Stimulated activated memory B cell treated with anti-CD40 and anti-IgM and Interleukin-4, amounts not matched to agents 10 μg/mL and 1 μg/mL and 100 μg/mL, for 72 hours (primary cell): Measurements from ENCODE around the gene CABCOCO1.

Experiments
- ATAC-seq: fragments of 150-1000 bp; cut with Tn5 transposase; 2 replicates; pipeline ENCODE4 v1.10.0; 2021
- H3K27ac Mint-ChIP-seq: one replicate; pipeline ENCODE4 v1.8.0; 2022; ENCODE audit warnings: mild to moderate bottlenecking, mixed read lengths
- H3K27me3 Mint-ChIP-seq: one replicate; pipeline ENCODE4 v1.8.0; 2022; ENCODE audit warnings: mixed read lengths
- H3K36me3 Mint-ChIP-seq: one replicate; pipeline ENCODE4 v1.8.0; 2022; ENCODE audit warnings: mixed read lengths
- H3K4me1 Mint-ChIP-seq: one replicate; pipeline ENCODE4 v1.8.0; 2022; ENCODE audit warnings: mixed read lengths
- H3K4me3 Mint-ChIP-seq: one replicate; pipeline ENCODE4 v1.8.0; 2022; ENCODE audit warnings: mild to moderate bottlenecking, moderate library complexity, mixed read lengths
- H3K9me3 Mint-ChIP-seq: one replicate; pipeline ENCODE4 v1.8.0; 2022; ENCODE audit warnings: mixed read lengths

CABCOCO1 gene

GRCh38 chr10:61633665-61634064 lies 29.1 kb upstream of the CABCOCO1 start:
- no peak overlapping the region for H3K27ac Mint-ChIP-seq
- no peak for ATAC-seq
- no peak overlapping the region for H3K4me3 Mint-ChIP-seq
- H3K27me3 Mint-ChIP-seq, result no peaks in the 10 kb centered on the region
- H3K4me1 Mint-ChIP-seq, result no peaks in the 10 kb centered on the region
- no peaks in the 10 kb centered on the region for H3K9me3 Mint-ChIP-seq
- no peaks in the 10 kb centered on the region for H3K36me3 Mint-ChIP-seq

GRCh38 chr10:61634746-61635145 lies 28.0 kb upstream of the CABCOCO1 start:
- Mint-ChIP-seq H3K4me3 (no peak overlapping the region), H3K27ac (no peak overlapping the region), H3K36me3 (no peaks in the 10 kb centered on the region), H3K27me3 (no peaks in the 10 kb centered on the region), H3K9me3 (no peaks in the 10 kb centered on the region), H3K4me1 (no peaks in the 10 kb centered on the region)
- ATAC-seq, result no peak

GRCh38 chr10:61635471-61635870 lies 27.3 kb upstream of the CABCOCO1 start:
- Mint-ChIP-seq H3K4me1 (no peaks in the 10 kb centered on the region), H3K4me3 (no peak overlapping the region), H3K27me3 (no peaks in the 10 kb centered on the region), H3K27ac (no peak overlapping the region), H3K36me3 (no peaks in the 10 kb centered on the region), H3K9me3 (no peaks in the 10 kb centered on the region)
- ATAC-seq, result no peak

GRCh38 chr10:61635932-61636331 lies 26.8 kb upstream of the CABCOCO1 start:
- no peak overlapping the region for H3K4me3 Mint-ChIP-seq
- no peaks in the 10 kb centered on the region for H3K4me1 Mint-ChIP-seq
- H3K27ac Mint-ChIP-seq, result no peak overlapping the region
- no peaks in the 10 kb centered on the region for H3K9me3 Mint-ChIP-seq
- no peaks in the 10 kb centered on the region for H3K36me3 Mint-ChIP-seq
- no peaks in the 10 kb centered on the region for H3K27me3 Mint-ChIP-seq
- no peak for ATAC-seq

GRCh38 chr10:61639952-61640351 lies 22.8 kb upstream of the CABCOCO1 start:
- Mint-ChIP-seq H3K27ac (no peak overlapping the region), H3K36me3 (no peaks in the 10 kb centered on the region), H3K27me3 (no peaks in the 10 kb centered on the region), H3K4me1 (no peaks in the 10 kb centered on the region), H3K9me3 (no peaks in the 10 kb centered on the region), H3K4me3 (no peak overlapping the region)
- no peak for ATAC-seq

- Mint-ChIP-seq H3K27ac (no peak overlapping the region), H3K9me3 (no peaks in the 10 kb centered on the region), H3K4me1 (no peaks in the 10 kb centered on the region), H3K4me3 (no peak overlapping the region), H3K27me3 (no peaks in the 10 kb centered on the region), H3K36me3 (no peaks in the 10 kb centered on the region)
- no peak for ATAC-seq
These were observed 21.9 kb upstream of the CABCOCO1 start for GRCh38 chr10:61640856-61641255.

- no peak overlapping the region for H3K27ac Mint-ChIP-seq
- no peaks in the 10 kb centered on the region for H3K27me3 Mint-ChIP-seq
- H3K36me3 Mint-ChIP-seq, result no peaks in the 10 kb centered on the region
- no peak for ATAC-seq
- H3K4me1 Mint-ChIP-seq, result no peaks in the 10 kb centered on the region
- no peaks in the 10 kb centered on the region for H3K9me3 Mint-ChIP-seq
- H3K4me3 Mint-ChIP-seq, result no peak overlapping the region
These were observed 20.6 kb upstream of the CABCOCO1 start for GRCh38 chr10:61642150-61642571.

GRCh38 chr10:61642676-61643075 lies 20.1 kb upstream of the CABCOCO1 start:
- Mint-ChIP-seq H3K36me3 (no peaks in the 10 kb centered on the region), H3K4me1 (no peaks in the 10 kb centered on the region), H3K9me3 (no peaks in the 10 kb centered on the region), H3K27me3 (no peaks in the 10 kb centered on the region), H3K27ac (no peak overlapping the region), H3K4me3 (no peak overlapping the region)
- no peak for ATAC-seq

GRCh38 chr10:61643316-61643751 lies 19.4 kb upstream of the CABCOCO1 start:
- Mint-ChIP-seq H3K9me3 (no peaks in the 10 kb centered on the region), H3K27me3 (no peaks in the 10 kb centered on the region), H3K4me3 (no peak overlapping the region), H3K4me1 (no peaks in the 10 kb centered on the region), H3K36me3 (no peaks in the 10 kb centered on the region), H3K27ac (no peak overlapping the region)
- no peak for ATAC-seq

GRCh38 chr10:61653699-61654098 lies 9.0 kb upstream of the CABCOCO1 start:
- H3K9me3 Mint-ChIP-seq, result no peaks in the 10 kb centered on the region
- no peak overlapping the region for H3K4me3 Mint-ChIP-seq
- H3K4me1 Mint-ChIP-seq, result no peaks in the 10 kb centered on the region
- H3K27ac Mint-ChIP-seq, result no peak overlapping the region
- no peaks in the 10 kb centered on the region for H3K36me3 Mint-ChIP-seq
- no peak for ATAC-seq
- H3K27me3 Mint-ChIP-seq, result peaks cover 18% of the 10 kb centered on the region

- no peak for ATAC-seq
These were observed 7.3 kb upstream of the CABCOCO1 start for GRCh38 chr10:61655335-61655851.

GRCh38 chr10:61663466-61663865 lies 737 bp downstream of the CABCOCO1 start:
- Mint-ChIP-seq H3K36me3 (no peaks in the 10 kb centered on the region), H3K27ac (no peak overlapping the region), H3K4me1 (no peaks in the 10 kb centered on the region), H3K27me3 (peaks cover 18% of the 10 kb centered on the region), H3K9me3 (no peaks in the 10 kb centered on the region), H3K4me3 (no peak overlapping the region)
- no peak for ATAC-seq

More at GRCh38 chr10:61655335-61655851, 7.3 kb upstream of the CABCOCO1 start:
- Mint-ChIP-seq H3K36me3 (no peaks in the 10 kb centered on the region), H3K4me1 (no peaks in the 10 kb centered on the region), H3K27me3 (peaks cover 27% of the 10 kb centered on the region), H3K9me3 (no peaks in the 10 kb centered on the region), H3K4me3 (no peak overlapping the region), H3K27ac (no peak overlapping the region)

- no peak overlapping the region for H3K4me3 Mint-ChIP-seq
These were observed 2.3 kb downstream of the CABCOCO1 start for GRCh38 chr10:61664985-61665384.

GRCh38 chr10:61669161-61669725 lies 6.5 kb downstream of the CABCOCO1 start:
- H3K36me3 Mint-ChIP-seq, result no peaks in the 10 kb centered on the region
- no peaks in the 10 kb centered on the region for H3K4me1 Mint-ChIP-seq
- H3K4me3 Mint-ChIP-seq, result no peak overlapping the region
- H3K27ac Mint-ChIP-seq, result no peak overlapping the region
- H3K9me3 Mint-ChIP-seq, result no peaks in the 10 kb centered on the region
- no peak for ATAC-seq
- H3K27me3 Mint-ChIP-seq, result no peaks in the 10 kb centered on the region

More at GRCh38 chr10:61664985-61665384, 2.3 kb downstream of the CABCOCO1 start:
- Mint-ChIP-seq H3K9me3 (no peaks in the 10 kb centered on the region), H3K36me3 (no peaks in the 10 kb centered on the region), H3K27me3 (peaks cover 9% of the 10 kb centered on the region), H3K4me1 (no peaks in the 10 kb centered on the region), H3K27ac (no peak overlapping the region)
- no peak for ATAC-seq

GRCh38 chr10:61669849-61670248 lies 7.1 kb downstream of the CABCOCO1 start:
- no peak overlapping the region for H3K27ac Mint-ChIP-seq
- H3K36me3 Mint-ChIP-seq, result no peaks in the 10 kb centered on the region
- H3K9me3 Mint-ChIP-seq, result no peaks in the 10 kb centered on the region
- no peaks in the 10 kb centered on the region for H3K27me3 Mint-ChIP-seq
- no peaks in the 10 kb centered on the region for H3K4me1 Mint-ChIP-seq
- H3K4me3 Mint-ChIP-seq, result no peak overlapping the region
- no peak for ATAC-seq

GRCh38 chr10:61673360-61673759 lies 10.6 kb downstream of the CABCOCO1 start:
- Mint-ChIP-seq H3K4me1 (no peaks in the 10 kb centered on the region), H3K27ac (no peak overlapping the region), H3K27me3 (no peaks in the 10 kb centered on the region), H3K36me3 (no peaks in the 10 kb centered on the region), H3K4me3 (no peak overlapping the region), H3K9me3 (no peaks in the 10 kb centered on the region)
- ATAC-seq, result no peak
